ENCODE results near the gene FCAMR. TPM values are rescaled to one million over a fixed set of nuclear protein-coding genes. Genes with fewer than 3 reads are reported as not detected.

The FCAMR gene
- total and polyA plus RNA-seq, 2 experiments from 2014 or later: not detected

DNA sequence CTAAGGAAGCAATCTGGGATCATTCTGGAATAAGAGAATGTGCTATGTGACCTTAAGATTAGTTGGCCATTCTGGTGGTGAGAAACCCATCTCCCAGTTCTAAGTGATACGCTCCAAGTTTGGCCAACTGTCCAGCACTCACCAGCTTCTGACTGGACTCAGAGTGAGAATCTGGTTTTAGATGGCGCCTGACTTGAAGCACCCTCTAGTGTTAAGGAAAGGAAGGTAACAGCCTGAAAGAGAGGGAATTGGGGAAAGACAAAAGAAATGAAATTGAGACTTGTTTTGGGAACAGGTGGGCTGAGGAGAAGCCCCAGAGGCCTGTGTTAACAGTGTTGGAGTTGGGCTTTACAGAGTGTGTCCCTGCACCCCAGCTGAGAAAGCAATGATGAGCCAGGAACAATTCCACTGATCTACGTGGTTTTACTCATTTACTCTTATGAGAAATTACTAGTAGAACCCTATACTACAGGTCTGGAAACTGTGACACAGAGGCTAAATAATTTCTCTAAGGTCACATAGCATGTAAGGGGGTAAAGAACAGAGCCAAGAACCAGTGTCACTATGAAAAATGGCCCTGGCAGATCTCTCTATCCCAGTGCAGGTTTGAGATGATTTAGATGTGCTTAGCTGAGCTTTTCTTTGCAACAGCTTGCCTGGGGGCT lies 9.3 kb upstream of the FCAMR start:
- peaks cover 23% of the 10 kb centered on the region; the same call in 2 of the 3 replicates for H3K4me1 Mint-ChIP-seq
- ATAC-seq: peak; percentile 82

More for the DNA sequence above, 9.3 kb upstream of the FCAMR start:
- H3K27ac ChIP-seq (ENCODE audit: low read depth): no peak overlapping the region
- no peaks in the 10 kb centered on the region for H3F3A ChIP-seq (replicated peaks; ENCODE audit: low read depth)
- H3K4me2 ChIP-seq: no peak overlapping the region
- no peak overlapping the region for H3K4me3 ChIP-seq
- no peaks in the 10 kb centered on the region for H4K20me1 ChIP-seq (replicated peaks; ENCODE audit: insufficient read depth)
- H3K27me3 ChIP-seq (ENCODE audit: insufficient read depth): no peaks in the 10 kb centered on the region
- peaks cover 7% of the 10 kb centered on the region for H3K27me3 Mint-ChIP-seq (ENCODE audit: insufficient read depth, low read depth, poor library complexity)
- H3K79me2 ChIP-seq (replicated peaks; ENCODE audit: insufficient read depth): no peaks in the 10 kb centered on the region
- H3K36me3 ChIP-seq (ENCODE audit: insufficient read depth): no peaks in the 10 kb centered on the region
- TF ChIP-seq EZH2 (IDR thresholded peaks at IDR 0.05; ENCODE audit: low read depth, unreplicated experiment) (no peak), POLR2AphosphoS5 (IDR thresholded peaks at IDR 0.05; ENCODE audit: low read depth) (no peak), ZNF462 (CRISPR knock-in tag; IDR thresholded peaks at IDR 0.05) (no peak)
- TF ChIP-seq, protein P1, sequence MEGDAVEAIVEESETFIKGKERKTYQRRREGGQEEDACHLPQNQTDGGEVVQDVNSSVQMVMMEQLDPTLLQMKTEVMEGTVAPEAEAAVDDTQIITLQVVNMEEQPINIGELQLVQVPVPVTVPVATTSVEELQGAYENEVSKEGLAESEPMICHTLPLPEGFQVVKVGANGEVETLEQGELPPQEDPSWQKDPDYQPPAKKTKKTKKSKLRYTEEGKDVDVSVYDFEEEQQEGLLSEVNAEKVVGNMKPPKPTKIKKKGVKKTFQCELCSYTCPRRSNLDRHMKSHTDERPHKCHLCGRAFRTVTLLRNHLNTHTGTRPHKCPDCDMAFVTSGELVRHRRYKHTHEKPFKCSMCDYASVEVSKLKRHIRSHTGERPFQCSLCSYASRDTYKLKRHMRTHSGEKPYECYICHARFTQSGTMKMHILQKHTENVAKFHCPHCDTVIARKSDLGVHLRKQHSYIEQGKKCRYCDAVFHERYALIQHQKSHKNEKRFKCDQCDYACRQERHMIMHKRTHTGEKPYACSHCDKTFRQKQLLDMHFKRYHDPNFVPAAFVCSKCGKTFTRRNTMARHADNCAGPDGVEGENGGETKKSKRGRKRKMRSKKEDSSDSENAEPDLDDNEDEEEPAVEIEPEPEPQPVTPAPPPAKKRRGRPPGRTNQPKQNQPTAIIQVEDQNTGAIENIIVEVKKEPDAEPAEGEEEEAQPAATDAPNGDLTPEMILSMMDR (conservative IDR thresholded peaks at IDR 0.05; ENCODE audit: low read depth in 2 of 2): peak; percentile 67 to 78
- peaks cover 16% of the 10 kb centered on the region for H3K4me1 ChIP-seq (ENCODE audit: insufficient read depth)
- H3K36me3 Mint-ChIP-seq (ENCODE audit: low read depth): no peaks in the 10 kb centered on the region
- H3K9me2 ChIP-seq (ENCODE audit: insufficient read depth): 0 out of 2 replicates have a peak, but pooled peaks cover 3% of the 10 kb centered on the region
- peak overlapping the region; percentile 47; the same call in 1 of the 2 replicates for H3K27ac Mint-ChIP-seq
- DNase-seq (ENCODE audit: low spot score): peak; percentile 73
- H3K4me3 Mint-ChIP-seq: no peak overlapping the region
- no peak overlapping the region; the same call in 1 of the 2 replicates for H2AFZ ChIP-seq
- no peaks in the 10 kb centered on the region for H3K9me3 Mint-ChIP-seq

Measured in GM23338 (cell line).